ENCODE data around the gene YTHDF1. TPM values are rescaled to one million over a fixed set of nuclear protein-coding genes. Genes with fewer than 3 reads are reported as not detected.
A peak's percentile ranks its signal among the peaks of the same experiment; 100 is the strongest.

Gene YTHDF1
- total RNA-seq, 1 experiment from 2014 or later: 196 TPM

DNA sequence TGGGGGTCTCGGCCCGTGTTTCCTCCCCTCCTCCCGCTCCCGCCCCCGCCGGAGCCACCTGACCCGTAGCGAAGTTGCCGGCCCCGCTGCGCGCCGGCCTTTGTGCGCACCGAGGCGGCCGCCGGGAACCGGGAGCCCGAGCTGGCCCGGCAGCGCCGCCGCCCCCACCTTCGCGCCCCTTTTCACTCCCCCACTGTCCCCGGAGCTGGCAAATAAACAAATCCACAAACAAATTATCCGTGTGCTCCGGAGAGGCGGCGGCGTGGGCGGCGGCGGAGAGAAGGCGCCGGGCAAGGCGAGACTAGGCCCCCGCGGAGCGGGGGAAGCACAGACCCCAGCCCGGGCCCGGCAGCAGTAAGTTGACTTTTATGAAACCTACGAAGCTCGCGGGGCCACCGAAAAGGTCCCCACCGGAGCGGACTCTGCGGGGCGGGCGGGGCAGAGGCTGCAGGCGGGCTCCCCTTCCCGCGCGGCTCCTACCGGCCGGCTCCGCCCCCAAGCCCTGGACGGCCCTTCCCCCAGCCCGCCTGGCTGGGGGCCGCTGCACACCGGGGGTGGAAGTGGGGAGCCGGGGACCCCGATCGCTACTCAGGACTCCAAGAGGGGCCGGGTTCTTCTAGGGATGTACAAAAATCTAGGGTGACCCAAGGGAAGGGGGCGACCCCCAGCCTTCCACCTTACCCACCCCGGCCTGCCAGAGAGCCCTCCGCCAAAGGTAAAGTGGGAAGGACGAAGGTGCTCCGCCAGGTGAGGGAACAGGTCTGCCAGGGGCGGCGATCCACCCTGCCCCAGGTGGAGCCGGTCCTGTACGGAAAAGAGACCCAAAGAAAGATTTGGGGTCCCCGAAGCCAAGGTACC, 40.7 kb downstream of the YTHDF1 start:
- no peak for DNase-seq
- H3K27ac Mint-ChIP-seq (ENCODE audit: unreplicated experiment): no peak overlapping the region
- H3K4me1 Mint-ChIP-seq (ENCODE audit: low read depth, unreplicated experiment): peaks cover 6% of the 10 kb centered on the region
- Histone ChIP-seq H3K27me3 (replicated peaks; ENCODE audit: control insufficient read depth, insufficient read depth, low read length) (peaks cover 7% of the 10 kb centered on the region; the same call in 1 of the 2 replicates), H3K4me3 (ENCODE audit: low read depth, low read length) (peak overlapping the region; percentile 28), H3K9me3 (no peaks in the 10 kb centered on the region), H3K4me1 (peaks cover 38% of the 10 kb centered on the region), H3K36me3 (ENCODE audit: control insufficient read depth, insufficient read depth, low read length) (no peaks in the 10 kb centered on the region)
- ChIA-PET POLR2A (no interaction called here), CTCF (no interaction called here)
- H3K36me3 Mint-ChIP-seq (ENCODE audit: insufficient read depth, unreplicated experiment): peaks cover 14% of the 10 kb centered on the region
- peaks cover 10% of the 10 kb centered on the region for H3K9me3 Mint-ChIP-seq (ENCODE audit: unreplicated experiment)
- peak overlapping the region; percentile 73 for H3K4me3 Mint-ChIP-seq (ENCODE audit: unreplicated experiment)
- intact Hi-C loops (cut with micrococcal nuclease; ENCODE audit: unreplicated experiment): no loop called here
- TF ChIP-seq, protein P1, sequence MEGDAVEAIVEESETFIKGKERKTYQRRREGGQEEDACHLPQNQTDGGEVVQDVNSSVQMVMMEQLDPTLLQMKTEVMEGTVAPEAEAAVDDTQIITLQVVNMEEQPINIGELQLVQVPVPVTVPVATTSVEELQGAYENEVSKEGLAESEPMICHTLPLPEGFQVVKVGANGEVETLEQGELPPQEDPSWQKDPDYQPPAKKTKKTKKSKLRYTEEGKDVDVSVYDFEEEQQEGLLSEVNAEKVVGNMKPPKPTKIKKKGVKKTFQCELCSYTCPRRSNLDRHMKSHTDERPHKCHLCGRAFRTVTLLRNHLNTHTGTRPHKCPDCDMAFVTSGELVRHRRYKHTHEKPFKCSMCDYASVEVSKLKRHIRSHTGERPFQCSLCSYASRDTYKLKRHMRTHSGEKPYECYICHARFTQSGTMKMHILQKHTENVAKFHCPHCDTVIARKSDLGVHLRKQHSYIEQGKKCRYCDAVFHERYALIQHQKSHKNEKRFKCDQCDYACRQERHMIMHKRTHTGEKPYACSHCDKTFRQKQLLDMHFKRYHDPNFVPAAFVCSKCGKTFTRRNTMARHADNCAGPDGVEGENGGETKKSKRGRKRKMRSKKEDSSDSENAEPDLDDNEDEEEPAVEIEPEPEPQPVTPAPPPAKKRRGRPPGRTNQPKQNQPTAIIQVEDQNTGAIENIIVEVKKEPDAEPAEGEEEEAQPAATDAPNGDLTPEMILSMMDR (IDR thresholded peaks at IDR 0.05; ENCODE audit: insufficient read depth in 1 of 2, low read depth in 1 of 2, low read length in 1 of 2, severe bottlenecking in 1 of 2, unreplicated experiment in 1 of 2): no peak
- peaks cover 29% of the 10 kb centered on the region for H3K27me3 Mint-ChIP-seq (ENCODE audit: insufficient read depth, unreplicated experiment)
- BruUV-seq (replicated peaks): no TSS peak

DNA sequence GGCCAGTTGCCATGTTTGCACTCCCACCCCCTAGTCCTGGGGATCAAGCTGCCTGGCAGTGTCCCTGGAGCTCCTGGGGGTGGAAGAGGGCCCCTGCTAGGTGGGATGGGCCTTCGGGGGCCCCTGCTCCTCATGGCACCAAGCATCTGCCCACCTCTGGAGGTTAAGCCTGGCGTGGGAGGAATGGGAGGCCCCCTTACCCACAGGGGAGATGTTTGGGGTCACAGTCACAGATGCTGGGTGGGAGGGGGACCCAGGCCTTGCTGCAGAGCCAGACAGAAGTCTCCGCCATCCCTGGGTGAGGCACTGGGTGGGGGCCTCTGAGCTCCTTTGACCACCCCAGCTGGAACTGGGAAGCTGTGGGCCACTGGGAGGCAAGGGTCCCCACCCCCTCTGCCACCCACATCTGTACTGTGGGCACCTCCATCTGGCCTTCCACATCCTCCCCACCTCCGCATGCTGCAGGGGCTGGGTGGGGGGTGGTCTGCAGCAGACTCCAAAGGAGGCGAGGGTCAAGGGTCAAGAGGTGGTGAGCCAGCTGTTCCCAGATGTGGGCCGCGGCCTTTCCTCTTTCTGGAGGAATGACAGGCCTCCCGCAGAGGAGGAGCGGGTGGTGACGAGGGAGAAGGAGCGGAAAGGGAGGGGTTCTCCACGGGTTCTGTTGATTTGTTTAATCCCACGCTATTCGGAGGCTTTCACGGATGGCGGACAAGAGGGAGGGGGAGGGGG, 41.5 kb downstream of the YTHDF1 start:
- TF ChIP-seq, protein P1 (IDR thresholded peaks at IDR 0.05; ENCODE audit: insufficient read depth in 1 of 2, low read depth in 1 of 2, low read length in 1 of 2, severe bottlenecking in 1 of 2, unreplicated experiment in 1 of 2): no peak
- intact Hi-C loops (cut with micrococcal nuclease; ENCODE audit: unreplicated experiment): loop anchor here (5.0 kb wide), 1 partner anchor 57 kb away; no protein-coding TSS in a partner anchor
- BruUV-seq (replicated peaks): no TSS peak
- no peak for DNase-seq
- Histone ChIP-seq H3K4me3 (ENCODE audit: low read depth, low read length) (peak overlapping the region; percentile 28), H3K9me3 (no peaks in the 10 kb centered on the region), H3K27me3 (replicated peaks; ENCODE audit: control insufficient read depth, insufficient read depth, low read length) (peaks cover 7% of the 10 kb centered on the region; the same call in 1 of the 2 replicates), H3K4me1 (peaks cover 36% of the 10 kb centered on the region), H3K36me3 (ENCODE audit: control insufficient read depth, insufficient read depth, low read length) (no peaks in the 10 kb centered on the region)
- ChIA-PET CTCF (no interaction called here), POLR2A (no interaction called here)
- H3K36me3 Mint-ChIP-seq (ENCODE audit: insufficient read depth, unreplicated experiment): peaks cover 18% of the 10 kb centered on the region
- peak overlapping the region; percentile 73 for H3K4me3 Mint-ChIP-seq (ENCODE audit: unreplicated experiment)
- H3K4me1 Mint-ChIP-seq (ENCODE audit: low read depth, unreplicated experiment): peaks cover 6% of the 10 kb centered on the region
- H3K27ac Mint-ChIP-seq (ENCODE audit: unreplicated experiment): no peak overlapping the region
- H3K27me3 Mint-ChIP-seq (ENCODE audit: insufficient read depth, unreplicated experiment): peaks cover 32% of the 10 kb centered on the region
- peaks cover 10% of the 10 kb centered on the region for H3K9me3 Mint-ChIP-seq (ENCODE audit: unreplicated experiment)

DNA sequence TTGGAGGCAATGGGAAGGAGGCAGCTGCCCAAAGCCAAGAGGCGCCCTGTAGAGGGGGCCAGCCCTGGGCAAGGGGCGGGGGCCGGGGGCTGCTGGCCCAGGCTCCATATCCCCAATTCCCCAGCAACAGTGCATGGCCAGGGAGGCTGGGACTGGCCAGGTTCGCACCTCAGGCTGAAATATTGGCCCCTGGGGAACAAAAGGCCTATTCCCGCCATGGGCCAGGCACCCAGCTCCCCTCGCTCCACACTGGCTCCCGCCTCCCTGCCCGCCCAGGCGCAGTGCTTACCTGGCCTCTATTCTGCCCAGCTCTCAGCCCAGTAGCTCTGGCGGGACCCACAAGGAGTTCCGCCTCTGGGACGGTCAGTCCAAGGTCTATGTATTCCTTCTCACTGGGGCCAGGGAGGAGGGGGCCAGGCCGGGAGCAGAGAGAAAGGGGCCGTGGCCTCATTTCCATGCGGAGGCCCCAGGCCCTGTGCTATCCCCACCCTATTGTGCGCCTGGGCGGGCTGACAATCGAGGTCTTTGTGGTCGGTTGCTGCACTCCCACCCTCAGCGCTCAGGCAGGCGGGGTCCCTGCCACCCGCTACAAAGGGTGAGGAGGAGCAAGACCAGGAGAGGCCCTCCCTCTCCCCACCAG, 42.3 kb downstream of the YTHDF1 start:
- Mint-ChIP-seq H3K4me1 (ENCODE audit: low read depth, unreplicated experiment) (peaks cover 6% of the 10 kb centered on the region), H3K4me3 (ENCODE audit: unreplicated experiment) (peak overlapping the region; percentile 73), H3K9me3 (ENCODE audit: unreplicated experiment) (peaks cover 10% of the 10 kb centered on the region), H3K36me3 (ENCODE audit: insufficient read depth, unreplicated experiment) (peaks cover 20% of the 10 kb centered on the region), H3K27ac (ENCODE audit: unreplicated experiment) (no peak overlapping the region), H3K27me3 (ENCODE audit: insufficient read depth, unreplicated experiment) (peaks cover 32% of the 10 kb centered on the region)
- ChIA-PET POLR2A (no interaction called here), CTCF (interaction anchor here (0.6 to 1.6 kb wide), 3 partner anchors 11 to 201 kb away, joined by 3 to 14 read pairs (median 7); no protein-coding TSS in a partner anchor)
- TF ChIP-seq, protein P1 (IDR thresholded peaks at IDR 0.05; ENCODE audit: insufficient read depth in 1 of 2, low read depth in 1 of 2, low read length in 1 of 2, severe bottlenecking in 1 of 2, unreplicated experiment in 1 of 2): no peak
- peaks cover 30% of the 10 kb centered on the region for H3K4me1 ChIP-seq
- H3K9me3 ChIP-seq: no peaks in the 10 kb centered on the region
- peaks cover 7% of the 10 kb centered on the region; the same call in 1 of the 2 replicates for H3K27me3 ChIP-seq (replicated peaks; ENCODE audit: control insufficient read depth, insufficient read depth, low read length)
- intact Hi-C loops (cut with micrococcal nuclease; ENCODE audit: unreplicated experiment): loop anchor here (5.0 kb wide), 1 partner anchor 56 kb away; no protein-coding TSS in a partner anchor
- no TSS peak for BruUV-seq (replicated peaks)
- H3K36me3 ChIP-seq (ENCODE audit: control insufficient read depth, insufficient read depth, low read length): no peaks in the 10 kb centered on the region
- no peak overlapping the region for H3K4me3 ChIP-seq (ENCODE audit: low read depth, low read length)
- peak in 1 of 2 experiments; percentile 40 for DNase-seq

All from Caco-2 (cell line).